Esophagus squamous epithelium (tissue), 4 donors: ENCODE measurements around the gene OR56A4.

Source experiments
- POLR2A ChIP-seq, 4 donors: fragments of 450-650 bp; IDR thresholded peaks; one replicate each; pipeline ENCODE4 v1.6.1; 2017; ENCODE audit warnings: antibody characterized with exemption in 4 of 4, mild to moderate bottlenecking in 4 of 4, moderate library complexity in 3 of 4
- TF ChIP-seq, protein P1 (sequence below), 6 experiments: fragments of 450-650 bp in 4 of 6; fragments of 200-600 bp in 2 of 6; sonication (generic) in 2 of 6; IDR thresholded peaks; one replicate each; pipeline ENCODE4 v1.5.1; 2016 to 2019; ENCODE audit warnings: antibody characterized with exemption in 6 of 6, mild to moderate bottlenecking in 4 of 6, moderate library complexity in 4 of 6

DNA sequence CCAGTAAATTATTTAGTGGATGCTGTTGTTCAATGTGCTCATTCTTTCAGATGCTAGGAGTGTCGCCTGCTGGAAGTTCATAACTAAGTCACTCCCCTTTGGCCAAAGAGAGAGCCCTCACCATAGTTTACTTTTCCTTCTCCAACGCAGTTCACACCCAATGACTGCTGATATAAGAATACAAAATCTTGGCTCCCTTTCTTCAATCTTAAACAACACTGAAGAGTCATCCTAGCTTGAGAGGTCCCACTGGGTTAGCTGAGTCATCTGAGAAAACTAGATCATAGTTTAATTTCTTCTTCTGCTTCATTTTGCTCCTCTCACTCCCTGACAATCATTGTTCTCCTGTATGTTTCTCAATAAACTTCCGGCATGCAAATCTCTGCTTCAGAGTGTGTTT, 14.6 kb downstream of the OR56A4 start:
- no peak for TF ChIP-seq POLR2A (IDR thresholded peaks at IDR 0.05)
- TF ChIP-seq, protein P1, sequence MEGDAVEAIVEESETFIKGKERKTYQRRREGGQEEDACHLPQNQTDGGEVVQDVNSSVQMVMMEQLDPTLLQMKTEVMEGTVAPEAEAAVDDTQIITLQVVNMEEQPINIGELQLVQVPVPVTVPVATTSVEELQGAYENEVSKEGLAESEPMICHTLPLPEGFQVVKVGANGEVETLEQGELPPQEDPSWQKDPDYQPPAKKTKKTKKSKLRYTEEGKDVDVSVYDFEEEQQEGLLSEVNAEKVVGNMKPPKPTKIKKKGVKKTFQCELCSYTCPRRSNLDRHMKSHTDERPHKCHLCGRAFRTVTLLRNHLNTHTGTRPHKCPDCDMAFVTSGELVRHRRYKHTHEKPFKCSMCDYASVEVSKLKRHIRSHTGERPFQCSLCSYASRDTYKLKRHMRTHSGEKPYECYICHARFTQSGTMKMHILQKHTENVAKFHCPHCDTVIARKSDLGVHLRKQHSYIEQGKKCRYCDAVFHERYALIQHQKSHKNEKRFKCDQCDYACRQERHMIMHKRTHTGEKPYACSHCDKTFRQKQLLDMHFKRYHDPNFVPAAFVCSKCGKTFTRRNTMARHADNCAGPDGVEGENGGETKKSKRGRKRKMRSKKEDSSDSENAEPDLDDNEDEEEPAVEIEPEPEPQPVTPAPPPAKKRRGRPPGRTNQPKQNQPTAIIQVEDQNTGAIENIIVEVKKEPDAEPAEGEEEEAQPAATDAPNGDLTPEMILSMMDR (IDR thresholded peaks at IDR 0.05), result no peak
